ENCODE measurements around the gene ZMYND11. TPM values are rescaled to one million over a fixed set of nuclear protein-coding genes. Genes with fewer than 3 reads are reported as not detected.

ZMYND11 gene
- total and polyA plus RNA-seq, 2 of the 13 experiments (the other 11 are each of a cell fraction or from before 2014, with no cell fraction given): 17.5 to 38.7 TPM

DNA sequence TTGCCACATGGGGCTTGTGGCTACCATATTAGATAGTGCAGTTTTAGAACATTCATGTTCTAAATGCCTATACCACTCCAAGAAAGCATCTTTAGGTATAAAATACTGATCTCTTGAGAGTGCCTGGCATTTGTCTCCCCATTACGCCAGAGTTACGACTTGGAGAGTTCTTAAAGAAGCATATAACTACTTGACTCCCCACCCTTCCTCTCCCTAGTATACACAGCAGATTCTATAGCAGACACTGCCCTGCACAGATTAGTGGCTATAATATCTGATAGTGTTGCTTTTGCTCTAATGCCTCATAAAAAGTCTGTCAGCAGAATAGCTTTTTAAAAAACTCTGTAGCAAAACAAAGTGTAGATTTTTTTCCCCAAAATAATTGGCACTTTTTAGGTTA, 90.8 kb downstream of the ZMYND11 start:
- Histone ChIP-seq H3K9me3 (ENCODE audit: low read length) (no peaks in the 10 kb centered on the region), H3K27ac (ENCODE audit: extremely low read length, insufficient read depth, low read length) (no peak overlapping the region), H3K4me1 (ENCODE audit: insufficient read depth, low read length) (no peaks in the 10 kb centered on the region), H3K9ac (ENCODE audit: insufficient read depth, low read depth, low read length) (no peak overlapping the region), H3K79me2 (ENCODE audit: insufficient read depth, low read length) (no peaks in the 10 kb centered on the region), H2AFZ (ENCODE audit: low read length) (no peak overlapping the region), H4K20me1 (ENCODE audit: insufficient read depth, low read length) (no peaks in the 10 kb centered on the region), H3K4me2 (ENCODE audit: low read depth, low read length) (no peak overlapping the region), H3K36me3 (replicated peaks in 1 of 2; ENCODE audit: control insufficient read depth in 1 of 2, insufficient read depth in 2 of 2, low read length in 2 of 2) (peaks cover 0 to 2% of the 10 kb centered on the region in 2 experiments; a peak in 2 of 5 replicates), H3K4me3 (replicated peaks in 1 of 3; ENCODE audit: insufficient read depth in 1 of 3, low read depth in 2 of 3, low read length in 3 of 3) (no peak overlapping the region), H3K27me3 (ENCODE audit: control insufficient read depth in 1 of 2, insufficient read depth in 2 of 2, low read length in 2 of 2) (no peaks in the 10 kb centered on the region)
- no TSS peak for BruUV-seq (replicated peaks)
- FAIRE-seq (no peak), ATAC-seq (no peak), DNase-seq (ENCODE audit: low spot score) (no peak)
- CTCF ChIA-PET (ENCODE audit: low intra/inter-chr PET ratio, low total read pairs): no interaction called here
- TF ChIP-seq, protein P1, sequence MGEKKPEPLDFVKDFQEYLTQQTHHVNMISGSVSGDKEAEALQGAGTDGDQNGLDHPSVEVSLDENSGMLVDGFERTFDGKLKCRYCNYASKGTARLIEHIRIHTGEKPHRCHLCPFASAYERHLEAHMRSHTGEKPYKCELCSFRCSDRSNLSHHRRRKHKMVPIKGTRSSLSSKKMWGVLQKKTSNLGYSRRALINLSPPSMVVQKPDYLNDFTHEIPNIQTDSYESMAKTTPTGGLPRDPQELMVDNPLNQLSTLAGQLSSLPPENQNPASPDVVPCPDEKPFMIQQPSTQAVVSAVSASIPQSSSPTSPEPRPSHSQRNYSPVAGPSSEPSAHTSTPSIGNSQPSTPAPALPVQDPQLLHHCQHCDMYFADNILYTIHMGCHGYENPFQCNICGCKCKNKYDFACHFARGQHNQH (CRISPR knock-in tag; IDR thresholded peaks at IDR 0.05): no peak
- TF ChIP-seq, protein P2, sequence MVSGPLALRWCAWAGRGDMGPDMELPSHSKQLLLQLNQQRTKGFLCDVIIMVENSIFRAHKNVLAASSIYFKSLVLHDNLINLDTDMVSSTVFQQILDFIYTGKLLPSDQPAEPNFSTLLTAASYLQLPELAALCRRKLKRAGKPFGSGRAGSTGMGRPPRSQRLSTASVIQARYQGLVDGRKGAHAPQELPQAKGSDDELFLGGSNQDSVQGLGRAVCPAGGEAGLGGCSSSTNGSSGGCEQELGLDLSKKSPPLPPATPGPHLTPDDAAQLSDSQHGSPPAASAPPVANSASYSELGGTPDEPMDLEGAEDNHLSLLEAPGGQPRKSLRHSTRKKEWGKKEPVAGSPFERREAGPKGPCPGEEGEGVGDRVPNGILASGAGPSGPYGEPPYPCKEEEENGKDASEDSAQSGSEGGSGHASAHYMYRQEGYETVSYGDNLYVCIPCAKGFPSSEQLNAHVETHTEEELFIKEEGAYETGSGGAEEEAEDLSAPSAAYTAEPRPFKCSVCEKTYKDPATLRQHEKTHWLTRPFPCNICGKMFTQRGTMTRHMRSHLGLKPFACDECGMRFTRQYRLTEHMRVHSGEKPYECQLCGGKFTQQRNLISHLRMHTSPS (CRISPR knock-in tag; IDR thresholded peaks at IDR 0.05; ENCODE audit: low read depth): no peak
- TF ChIP-seq, protein P3, sequence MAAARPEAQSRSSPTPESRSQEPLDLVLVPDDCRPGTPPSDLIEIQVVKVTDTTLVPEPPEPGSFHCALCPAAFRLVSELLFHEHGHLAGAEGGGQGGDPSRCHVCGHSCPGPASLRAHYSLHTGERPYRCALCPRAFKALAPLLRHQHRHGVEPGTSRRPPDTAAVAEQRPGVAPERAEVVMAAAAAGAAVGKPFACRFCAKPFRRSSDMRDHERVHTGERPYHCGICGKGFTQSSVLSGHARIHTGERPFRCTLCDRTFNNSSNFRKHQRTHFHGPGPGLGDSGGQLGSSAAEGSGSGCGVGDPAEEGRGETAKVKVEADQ (CRISPR knock-in tag; IDR thresholded peaks at IDR 0.05; ENCODE audit: borderline replicate concordance): no peak
- TF ChIP-seq SSRP1 (CRISPR knock-in tag; IDR thresholded peaks at IDR 0.05) (no peak), SKI (IDR thresholded peaks at IDR 0.05; ENCODE audit: partially characterized antibody) (no peak), NPAS2 (CRISPR knock-in tag; IDR thresholded peaks at IDR 0.05; ENCODE audit: borderline replicate concordance) (no peak), ZBTB20 (CRISPR knock-in tag; IDR thresholded peaks at IDR 0.05; ENCODE audit: borderline replicate concordance, low read depth) (no peak), ZNF20 (CRISPR knock-in tag; IDR thresholded peaks at IDR 0.05) (no peak), HNRNPH1 (optimal IDR thresholded peaks at IDR 0.05; ENCODE audit: low read depth, low read length) (no peak), RBM39 (IDR thresholded peaks at IDR 0.05; ENCODE audit: low read depth, low read length, poor library complexity, severe bottlenecking) (no peak)
- TF ChIP-seq, protein P4, sequence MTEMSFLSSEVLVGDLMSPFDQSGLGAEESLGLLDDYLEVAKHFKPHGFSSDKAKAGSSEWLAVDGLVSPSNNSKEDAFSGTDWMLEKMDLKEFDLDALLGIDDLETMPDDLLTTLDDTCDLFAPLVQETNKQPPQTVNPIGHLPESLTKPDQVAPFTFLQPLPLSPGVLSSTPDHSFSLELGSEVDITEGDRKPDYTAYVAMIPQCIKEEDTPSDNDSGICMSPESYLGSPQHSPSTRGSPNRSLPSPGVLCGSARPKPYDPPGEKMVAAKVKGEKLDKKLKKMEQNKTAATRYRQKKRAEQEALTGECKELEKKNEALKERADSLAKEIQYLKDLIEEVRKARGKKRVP (CRISPR knock-in tag; IDR thresholded peaks at IDR 0.05): no peak
- TF ChIP-seq, protein P5, sequence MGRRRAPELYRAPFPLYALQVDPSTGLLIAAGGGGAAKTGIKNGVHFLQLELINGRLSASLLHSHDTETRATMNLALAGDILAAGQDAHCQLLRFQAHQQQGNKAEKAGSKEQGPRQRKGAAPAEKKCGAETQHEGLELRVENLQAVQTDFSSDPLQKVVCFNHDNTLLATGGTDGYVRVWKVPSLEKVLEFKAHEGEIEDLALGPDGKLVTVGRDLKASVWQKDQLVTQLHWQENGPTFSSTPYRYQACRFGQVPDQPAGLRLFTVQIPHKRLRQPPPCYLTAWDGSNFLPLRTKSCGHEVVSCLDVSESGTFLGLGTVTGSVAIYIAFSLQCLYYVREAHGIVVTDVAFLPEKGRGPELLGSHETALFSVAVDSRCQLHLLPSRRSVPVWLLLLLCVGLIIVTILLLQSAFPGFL (CRISPR knock-in tag; IDR thresholded peaks at IDR 0.05): no peak
- in situ Hi-C loops (cut with HindIII; ENCODE audit: extremely low pct_ligation_motif_present, low pct_unique_long_range_greater_than_20kb): no loop called here
- 85% methylated on average over 2 of the region's 2 CpGs for WGBS (ENCODE audit: low lambda C conversion rate)
- POLR2A ChIA-PET: no interaction called here
- intact Hi-C loops (cut with micrococcal nuclease; ENCODE audit: unreplicated experiment): no loop called here

Data from HepG2 (cell line).